ENCODE measurements around the gene FFAR1.

FFAR1 gene

DNA sequence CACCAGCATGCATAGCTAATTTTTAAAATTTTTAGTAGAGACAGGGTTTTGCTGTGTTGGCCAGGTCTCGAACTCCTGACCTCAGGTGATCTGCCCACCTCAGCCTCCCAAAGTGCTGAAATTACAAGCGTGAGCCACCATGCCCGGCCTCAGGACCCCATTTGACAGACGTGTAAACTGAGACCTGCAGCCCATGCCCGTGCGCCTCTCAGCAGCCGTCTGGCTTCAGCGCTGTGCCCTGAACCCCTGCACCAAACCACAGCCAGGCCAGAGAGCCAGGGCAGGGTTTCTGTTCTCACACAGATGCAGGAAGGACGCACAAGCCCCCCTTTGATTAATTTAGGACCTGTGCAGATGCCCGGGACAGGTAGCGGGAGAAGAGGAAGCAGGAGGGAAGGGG, 7.3 kb upstream of the FFAR1 start (continued):
- TF ChIP-seq, protein P1, sequence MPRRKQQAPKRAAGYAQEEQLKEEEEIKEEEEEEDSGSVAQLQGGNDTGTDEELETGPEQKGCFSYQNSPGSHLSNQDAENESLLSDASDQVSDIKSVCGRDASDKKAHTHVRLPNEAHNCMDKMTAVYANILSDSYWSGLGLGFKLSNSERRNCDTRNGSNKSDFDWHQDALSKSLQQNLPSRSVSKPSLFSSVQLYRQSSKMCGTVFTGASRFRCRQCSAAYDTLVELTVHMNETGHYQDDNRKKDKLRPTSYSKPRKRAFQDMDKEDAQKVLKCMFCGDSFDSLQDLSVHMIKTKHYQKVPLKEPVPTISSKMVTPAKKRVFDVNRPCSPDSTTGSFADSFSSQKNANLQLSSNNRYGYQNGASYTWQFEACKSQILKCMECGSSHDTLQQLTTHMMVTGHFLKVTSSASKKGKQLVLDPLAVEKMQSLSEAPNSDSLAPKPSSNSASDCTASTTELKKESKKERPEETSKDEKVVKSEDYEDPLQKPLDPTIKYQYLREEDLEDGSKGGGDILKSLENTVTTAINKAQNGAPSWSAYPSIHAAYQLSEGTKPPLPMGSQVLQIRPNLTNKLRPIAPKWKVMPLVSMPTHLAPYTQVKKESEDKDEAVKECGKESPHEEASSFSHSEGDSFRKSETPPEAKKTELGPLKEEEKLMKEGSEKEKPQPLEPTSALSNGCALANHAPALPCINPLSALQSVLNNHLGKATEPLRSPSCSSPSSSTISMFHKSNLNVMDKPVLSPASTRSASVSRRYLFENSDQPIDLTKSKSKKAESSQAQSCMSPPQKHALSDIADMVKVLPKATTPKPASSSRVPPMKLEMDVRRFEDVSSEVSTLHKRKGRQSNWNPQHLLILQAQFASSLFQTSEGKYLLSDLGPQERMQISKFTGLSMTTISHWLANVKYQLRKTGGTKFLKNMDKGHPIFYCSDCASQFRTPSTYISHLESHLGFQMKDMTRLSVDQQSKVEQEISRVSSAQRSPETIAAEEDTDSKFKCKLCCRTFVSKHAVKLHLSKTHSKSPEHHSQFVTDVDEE (CRISPR knock-in tag; IDR thresholded peaks at IDR 0.05): no peak
- TF ChIP-seq RARB (CRISPR knock-in tag; IDR thresholded peaks at IDR 0.05) (no peak), GLIS3 (CRISPR knock-in tag; IDR thresholded peaks at IDR 0.05) (no peak), ZFP30 (CRISPR knock-in tag; IDR thresholded peaks at IDR 0.05) (no peak), TOX (CRISPR knock-in tag; IDR thresholded peaks at IDR 0.05; ENCODE audit: borderline replicate concordance) (no peak)
- TF ChIP-seq, protein P2, sequence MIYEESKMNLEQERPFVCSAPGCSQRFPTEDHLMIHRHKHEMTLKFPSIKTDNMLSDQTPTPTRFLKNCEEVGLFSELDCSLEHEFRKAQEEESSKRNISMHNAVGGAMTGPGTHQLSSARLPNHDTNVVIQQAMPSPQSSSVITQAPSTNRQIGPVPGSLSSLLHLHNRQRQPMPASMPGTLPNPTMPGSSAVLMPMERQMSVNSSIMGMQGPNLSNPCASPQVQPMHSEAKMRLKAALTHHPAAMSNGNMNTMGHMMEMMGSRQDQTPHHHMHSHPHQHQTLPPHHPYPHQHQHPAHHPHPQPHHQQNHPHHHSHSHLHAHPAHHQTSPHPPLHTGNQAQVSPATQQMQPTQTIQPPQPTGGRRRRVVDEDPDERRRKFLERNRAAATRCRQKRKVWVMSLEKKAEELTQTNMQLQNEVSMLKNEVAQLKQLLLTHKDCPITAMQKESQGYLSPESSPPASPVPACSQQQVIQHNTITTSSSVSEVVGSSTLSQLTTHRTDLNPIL (CRISPR knock-in tag; IDR thresholded peaks at IDR 0.05; ENCODE audit: low read depth): no peak

DNA sequence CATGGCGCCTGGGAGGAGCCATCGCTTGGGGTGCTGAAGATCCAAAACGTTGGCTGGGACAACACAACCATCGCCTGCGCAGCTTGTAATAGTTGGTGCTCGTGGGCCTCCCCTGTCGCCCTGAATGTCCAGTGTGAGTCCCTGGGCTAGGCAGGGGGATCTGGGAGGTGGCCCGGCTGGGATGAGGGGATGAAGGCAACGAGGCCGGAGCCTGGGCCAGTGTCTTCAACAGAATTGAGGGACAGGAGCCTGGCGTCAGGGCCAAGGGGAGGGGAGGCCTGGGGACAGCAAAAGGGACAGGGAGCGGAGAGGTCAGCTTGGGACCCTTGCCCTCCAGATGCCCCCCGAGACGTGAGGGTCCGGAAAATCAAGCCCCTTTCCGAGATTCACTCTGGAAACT, 6.7 kb upstream of the FFAR1 start:
- ATAC-seq: no peak
- TF ChIP-seq ZNF8 (CRISPR knock-in tag; IDR thresholded peaks at IDR 0.05): no peak
- TF ChIP-seq, protein P3, sequence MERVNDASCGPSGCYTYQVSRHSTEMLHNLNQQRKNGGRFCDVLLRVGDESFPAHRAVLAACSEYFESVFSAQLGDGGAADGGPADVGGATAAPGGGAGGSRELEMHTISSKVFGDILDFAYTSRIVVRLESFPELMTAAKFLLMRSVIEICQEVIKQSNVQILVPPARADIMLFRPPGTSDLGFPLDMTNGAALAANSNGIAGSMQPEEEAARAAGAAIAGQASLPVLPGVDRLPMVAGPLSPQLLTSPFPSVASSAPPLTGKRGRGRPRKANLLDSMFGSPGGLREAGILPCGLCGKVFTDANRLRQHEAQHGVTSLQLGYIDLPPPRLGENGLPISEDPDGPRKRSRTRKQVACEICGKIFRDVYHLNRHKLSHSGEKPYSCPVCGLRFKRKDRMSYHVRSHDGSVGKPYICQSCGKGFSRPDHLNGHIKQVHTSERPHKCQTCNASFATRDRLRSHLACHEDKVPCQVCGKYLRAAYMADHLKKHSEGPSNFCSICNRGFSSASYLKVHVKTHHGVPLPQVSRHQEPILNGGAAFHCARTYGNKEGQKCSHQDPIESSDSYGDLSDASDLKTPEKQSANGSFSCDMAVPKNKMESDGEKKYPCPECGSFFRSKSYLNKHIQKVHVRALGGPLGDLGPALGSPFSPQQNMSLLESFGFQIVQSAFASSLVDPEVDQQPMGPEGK (CRISPR knock-in tag; IDR thresholded peaks at IDR 0.05; ENCODE audit: borderline replicate concordance): no peak
- TF ChIP-seq ZFP3 (CRISPR knock-in tag; IDR thresholded peaks at IDR 0.05): no peak
- no peak for TF ChIP-seq OSR1 (CRISPR knock-in tag; IDR thresholded peaks at IDR 0.05)
- no peak for TF ChIP-seq ZFP30 (CRISPR knock-in tag; IDR thresholded peaks at IDR 0.05)

DNA sequence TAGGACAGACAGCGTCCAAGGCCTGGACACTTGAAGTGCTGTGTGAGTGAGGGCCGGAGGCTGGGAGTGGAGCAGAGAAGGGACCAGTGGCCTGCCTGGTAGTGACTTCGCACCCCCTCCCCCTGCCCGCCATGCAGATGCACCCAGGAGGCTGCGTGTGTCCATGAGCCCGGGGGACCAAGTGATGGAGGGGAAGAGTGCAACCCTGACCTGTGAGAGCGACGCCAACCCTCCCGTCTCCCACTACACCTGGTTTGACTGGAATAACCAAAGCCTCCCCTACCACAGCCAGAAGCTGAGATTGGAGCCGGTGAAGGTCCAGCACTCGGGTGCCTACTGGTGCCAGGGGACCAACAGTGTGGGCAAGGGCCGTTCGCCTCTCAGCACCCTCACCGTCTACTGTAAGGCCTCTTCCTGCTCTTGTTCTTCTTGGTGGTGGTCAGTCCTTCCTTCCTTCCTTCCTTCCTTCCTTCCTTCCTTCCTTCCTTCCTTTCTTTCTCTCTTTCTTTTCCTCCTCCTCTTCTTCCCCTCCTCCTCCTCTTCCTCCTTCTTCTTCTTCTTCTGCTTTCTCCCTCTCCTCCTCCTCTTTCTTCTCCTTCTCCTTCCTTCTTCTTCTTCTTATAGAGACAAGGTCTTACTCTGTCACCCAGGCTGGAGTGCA, 6.0 kb upstream of the FFAR1 start:
- ATAC-seq: no peak
- TF ChIP-seq, protein P4, sequence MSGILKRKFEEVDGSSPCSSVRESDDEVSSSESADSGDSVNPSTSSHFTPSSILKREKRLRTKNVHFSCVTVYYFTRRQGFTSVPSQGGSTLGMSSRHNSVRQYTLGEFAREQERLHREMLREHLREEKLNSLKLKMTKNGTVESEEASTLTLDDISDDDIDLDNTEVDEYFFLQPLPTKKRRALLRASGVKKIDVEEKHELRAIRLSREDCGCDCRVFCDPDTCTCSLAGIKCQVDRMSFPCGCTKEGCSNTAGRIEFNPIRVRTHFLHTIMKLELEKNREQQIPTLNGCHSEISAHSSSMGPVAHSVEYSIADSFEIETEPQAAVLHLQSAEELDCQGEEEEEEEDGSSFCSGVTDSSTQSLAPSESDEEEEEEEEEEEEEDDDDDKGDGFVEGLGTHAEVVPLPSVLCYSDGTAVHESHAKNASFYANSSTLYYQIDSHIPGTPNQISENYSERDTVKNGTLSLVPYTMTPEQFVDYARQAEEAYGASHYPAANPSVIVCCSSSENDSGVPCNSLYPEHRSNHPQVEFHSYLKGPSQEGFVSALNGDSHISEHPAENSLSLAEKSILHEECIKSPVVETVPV (CRISPR knock-in tag; IDR thresholded peaks at IDR 0.05): no peak
- TF ChIP-seq, protein P1 (CRISPR knock-in tag; IDR thresholded peaks at IDR 0.05): no peak
- TF ChIP-seq, protein P5, sequence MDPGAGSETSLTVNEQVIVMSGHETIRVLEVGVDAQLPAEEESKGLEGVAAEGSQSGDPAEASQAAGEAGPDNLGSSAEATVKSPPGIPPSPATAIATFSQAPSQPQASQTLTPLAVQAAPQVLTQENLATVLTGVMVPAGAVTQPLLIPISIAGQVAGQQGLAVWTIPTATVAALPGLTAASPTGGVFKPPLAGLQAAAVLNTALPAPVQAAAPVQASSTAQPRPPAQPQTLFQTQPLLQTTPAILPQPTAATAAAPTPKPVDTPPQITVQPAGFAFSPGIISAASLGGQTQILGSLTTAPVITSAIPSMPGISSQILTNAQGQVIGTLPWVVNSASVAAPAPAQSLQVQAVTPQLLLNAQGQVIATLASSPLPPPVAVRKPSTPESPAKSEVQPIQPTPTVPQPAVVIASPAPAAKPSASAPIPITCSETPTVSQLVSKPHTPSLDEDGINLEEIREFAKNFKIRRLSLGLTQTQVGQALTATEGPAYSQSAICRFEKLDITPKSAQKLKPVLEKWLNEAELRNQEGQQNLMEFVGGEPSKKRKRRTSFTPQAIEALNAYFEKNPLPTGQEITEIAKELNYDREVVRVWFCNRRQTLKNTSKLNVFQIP (CRISPR knock-in tag; IDR thresholded peaks at IDR 0.05; ENCODE audit: borderline replicate concordance, low read depth): no peak
- TF ChIP-seq OSR1 (CRISPR knock-in tag; IDR thresholded peaks at IDR 0.05) (no peak), ZFP3 (CRISPR knock-in tag; IDR thresholded peaks at IDR 0.05) (no peak), ISL1 (CRISPR knock-in tag; IDR thresholded peaks at IDR 0.05) (no peak), TCF4 (CRISPR knock-in tag; IDR thresholded peaks at IDR 0.05; ENCODE audit: borderline replicate concordance) (no peak), ZNF70 (CRISPR knock-in tag; IDR thresholded peaks at IDR 0.05) (no peak), GLIS3 (CRISPR knock-in tag; IDR thresholded peaks at IDR 0.05) (no peak), BACH2 (CRISPR knock-in tag; IDR thresholded peaks at IDR 0.05; ENCODE audit: borderline replicate concordance) (no peak), ZC3H10 (CRISPR knock-in tag; IDR thresholded peaks at IDR 0.05) (no peak), ZNF8 (CRISPR knock-in tag; IDR thresholded peaks at IDR 0.05) (no peak), RARB (CRISPR knock-in tag; IDR thresholded peaks at IDR 0.05) (no peak), ESRRG (CRISPR knock-in tag; IDR thresholded peaks at IDR 0.05) (no peak), PPARA (CRISPR knock-in tag; IDR thresholded peaks at IDR 0.05; ENCODE audit: borderline replicate concordance) (no peak), ZFP30 (CRISPR knock-in tag; IDR thresholded peaks at IDR 0.05) (no peak), SNAI2 (CRISPR knock-in tag; IDR thresholded peaks at IDR 0.05) (no peak), ZNF565 (CRISPR knock-in tag; conservative IDR thresholded peaks at IDR 0.05; ENCODE audit: low read depth) (no peak)
- TF ChIP-seq, protein P2 (CRISPR knock-in tag; IDR thresholded peaks at IDR 0.05; ENCODE audit: low read depth): no peak
- TF ChIP-seq, protein P3 (CRISPR knock-in tag; IDR thresholded peaks at IDR 0.05; ENCODE audit: borderline replicate concordance): no peak

Data from SK-N-SH treated with all-trans-retinoic acid at 6 μM for 48 hours (cell line).